Neural cell (in vitro differentiated cells): ENCODE data around the gene TNFRSF19. TPM values are rescaled to one million over a fixed set of nuclear protein-coding genes. Genes with fewer than 3 reads are reported as not detected.

Experiments used
- H2AFZ ChIP-seq: fragments of 200-600, 300-800 bp; sonication (generic), shearing (Covaris generic); 2 replicates; pipeline ENCODE4 v1.6.0; 2014; ENCODE audit warnings: low read depth, mild to moderate bottlenecking, antibody characterized with exemption, low read length, moderate library complexity
- H3F3A ChIP-seq: fragments of 200-600 bp; shearing (Covaris generic); 2 replicates; pipeline ENCODE4 v1.6.1; 2016; ENCODE audit warnings: mild to moderate bottlenecking, moderate library complexity, mixed read lengths, antibody characterized with exemption, low read length; ENCODE audit not compliant: insufficient read depth, poor library complexity, severe bottlenecking
- H3K27ac ChIP-seq: fragments of 200-600, 300-800 bp; sonication (generic), shearing (Covaris generic); 2 replicates; pipeline ENCODE4 v1.5.1; 2014; ENCODE audit warnings: mild to moderate bottlenecking, low read length, moderate library complexity
- H3K27me3 ChIP-seq: fragments of 300-800, 200-600 bp; sonication (generic), shearing (Covaris generic); 2 replicates; pipeline ENCODE4 v1.6.0; 2014; ENCODE audit warnings: mild to moderate bottlenecking, low read depth, low read length, moderate library complexity; ENCODE audit not compliant: insufficient read depth
- H3K36me3 ChIP-seq: fragments of 300-800, 200-600 bp; sonication (generic), shearing (Covaris generic); 2 replicates; pipeline ENCODE4 v1.5.1; 2014; ENCODE audit warnings: mild to moderate bottlenecking, antibody characterized with exemption, low read length, moderate library complexity; ENCODE audit not compliant: insufficient read depth
- H3K4me2 ChIP-seq: fragments of 300-800, 200-600 bp; sonication (generic), shearing (Covaris generic); 2 replicates; pipeline ENCODE4 v1.6.0; 2014; ENCODE audit warnings: mild to moderate bottlenecking, low read length
- H3K4me3 ChIP-seq: fragments of 300-800, 200-600 bp; sonication (generic), shearing (Covaris generic); 2 replicates; pipeline ENCODE4 v1.5.1; 2014; ENCODE audit warnings: mild to moderate bottlenecking, low read length, moderate library complexity
- H3K79me2 ChIP-seq: fragments of 200-600 bp; shearing (Covaris generic); replicated peaks from 2 replicates; pipeline ENCODE4 v1.6.0; 2014; ENCODE audit warnings: mild to moderate bottlenecking, low read length, moderate library complexity; ENCODE audit not compliant: insufficient read depth
- H3K9ac ChIP-seq: fragments of 300-800, 200-600 bp; sonication (generic), shearing (Covaris generic); 2 replicates; pipeline ENCODE4 v1.6.1; 2016; ENCODE audit warnings: mild to moderate bottlenecking, low read length, mixed read lengths
- H3K9me2 ChIP-seq: fragments of 200-600 bp; shearing (Covaris generic); 2 replicates; pipeline ENCODE4 v1.6.1; 2016; ENCODE audit warnings: mild to moderate bottlenecking, low read length, mixed read lengths; ENCODE audit not compliant: insufficient read depth
- H3K9me3 ChIP-seq: fragments of 200-600, 300-800 bp; sonication (generic), shearing (Covaris generic); 2 replicates; pipeline ENCODE4 v1.6.1; 2016; ENCODE audit warnings: mild to moderate bottlenecking, mixed run types, low read length, moderate library complexity, mixed read lengths
- H4K20me1 ChIP-seq: fragments of 200-600 bp; shearing (Covaris generic); 2 replicates; pipeline ENCODE4 v1.6.1; 2016; ENCODE audit warnings: mild to moderate bottlenecking, mixed run types; ENCODE audit not compliant: insufficient read depth
- CTCF ChIP-seq: fragments of 450-650 bp; IDR thresholded peaks from 2 replicates; pipeline ENCODE4 v1.5.1; 2014; ENCODE audit warnings: antibody characterized with exemption, mild to moderate bottlenecking, moderate library complexity; ENCODE audit not compliant: poor library complexity, severe bottlenecking
- EP300 ChIP-seq: fragments of 450-650 bp; conservative IDR thresholded peaks from 2 replicates; pipeline ENCODE4 v1.6.1; 2014; ENCODE audit warnings: antibody characterized with exemption, mild to moderate bottlenecking, moderate library complexity; ENCODE audit not compliant: poor library complexity, severe bottlenecking
- EZH2 ChIP-seq: fragments of 200-600, 300-800 bp; shearing (Covaris generic), sonication (generic); IDR thresholded peaks from 2 replicates; pipeline ENCODE4 v1.6.1; 2014; ENCODE audit warnings: antibody characterized with exemption, low read length, borderline replicate concordance, mild to moderate bottlenecking; ENCODE audit not compliant: insufficient read depth, poor library complexity, severe bottlenecking
- MXI1 ChIP-seq: fragments of 450-650 bp; conservative IDR thresholded peaks from 2 replicates; pipeline ENCODE4 v1.6.1; 2014; ENCODE audit warnings: antibody characterized with exemption, mild to moderate bottlenecking; ENCODE audit not compliant: poor library complexity, severe bottlenecking
- POLR2AphosphoS5 ChIP-seq: IDR thresholded peaks from 2 replicates; pipeline ENCODE4 v1.6.1; 2012
- RAD21 ChIP-seq: fragments of 450-650 bp; conservative IDR thresholded peaks from 2 replicates; pipeline ENCODE4 v1.6.1; 2014; ENCODE audit warnings: antibody characterized with exemption, mild to moderate bottlenecking, moderate library complexity
- REST ChIP-seq: IDR thresholded peaks from 2 replicates; pipeline ENCODE4 v1.6.1; 2012; ENCODE audit warnings: borderline replicate concordance
- SMC3 ChIP-seq: fragments of 450-650 bp; conservative IDR thresholded peaks from 2 replicates; pipeline ENCODE4 v1.6.1; 2014; ENCODE audit warnings: antibody characterized with exemption, mild to moderate bottlenecking, moderate library complexity; ENCODE audit not compliant: poor library complexity
- TAF1 ChIP-seq: IDR thresholded peaks from 2 replicates; pipeline ENCODE4 v1.6.1; 2012; ENCODE audit warnings: low read depth
- polyA plus RNA-seq: library from polyadenylated mRNA; depleted of rRNA; stranded (reverse); fragments of >200 nt; gene quantifications from 2 replicates; pipeline ENCODE4 v1.2.3, GENCODE V29; 2014

TNFRSF19 gene
- polyA plus RNA-seq, 1 donor from 2014 or later = 3.3 TPM

- H3K9ac ChIP-seq = no peak overlapping the region
- H3K27me3 ChIP-seq = no peaks in the 10 kb centered on the region
- no peaks in the 10 kb centered on the region for H3K36me3 ChIP-seq
- H4K20me1 ChIP-seq = no peaks in the 10 kb centered on the region
- H3K27ac ChIP-seq = no peak overlapping the region
- no peaks in the 10 kb centered on the region for H3K9me2 ChIP-seq
- no peak overlapping the region for H2AFZ ChIP-seq
- no peak overlapping the region for H3K4me2 ChIP-seq
- TF ChIP-seq TAF1 (no peak), RAD21 (no peak), EZH2 (no peak), POLR2AphosphoS5 (no peak), CTCF (no peak), SMC3 (no peak), MXI1 (no peak), REST (no peak), EP300 (no peak)
- H3K79me2 ChIP-seq = no peaks in the 10 kb centered on the region
- H3F3A ChIP-seq = no peaks in the 10 kb centered on the region
- no peak overlapping the region for H3K4me3 ChIP-seq
- H3K9me3 ChIP-seq = no peaks in the 10 kb centered on the region
Observed at GRCh38 chr13:23610966-23611491, 40.8 kb downstream of the TNFRSF19 start.

GRCh38 chr13:23612182-23612581 lies 42.0 kb downstream of the TNFRSF19 start:
- Histone ChIP-seq H3K9me2 (no peaks in the 10 kb centered on the region), H3K27ac (no peak overlapping the region), H4K20me1 (no peaks in the 10 kb centered on the region), H3F3A (no peaks in the 10 kb centered on the region), H3K36me3 (no peaks in the 10 kb centered on the region), H3K4me3 (no peak overlapping the region), H3K9me3 (no peaks in the 10 kb centered on the region), H3K79me2 (no peaks in the 10 kb centered on the region), H3K27me3 (no peaks in the 10 kb centered on the region), H3K9ac (no peak overlapping the region), H3K4me2 (no peak overlapping the region), H2AFZ (no peak overlapping the region)
- no peak for TF ChIP-seq MXI1
- TF ChIP-seq RAD21 = no peak
- TF ChIP-seq EZH2 = no peak
- TF ChIP-seq SMC3 = no peak
- TF ChIP-seq CTCF = no peak
- no peak for TF ChIP-seq EP300
- TF ChIP-seq TAF1 = no peak
- TF ChIP-seq POLR2AphosphoS5 = no peak
- no peak for TF ChIP-seq REST
